CD14-positive monocyte (primary cell): ENCODE measurements around the gene AFDN. TPM values are rescaled to one million over a fixed set of nuclear protein-coding genes. Genes with fewer than 3 reads are reported as not detected.

Experiments used
- DNase-seq, 3 donors: peaks; one replicate each; pipeline ENCODE4 v3.0.0-alpha.2; 2011 to 2022
- H2AFZ ChIP-seq: 2 replicates; pipeline ENCODE4 v1.6.0; 2012; ENCODE audit warnings: mild to moderate bottlenecking, low read depth, low read length, inconsistent platforms; ENCODE audit not compliant: insufficient read depth, poor library complexity, severe bottlenecking
- H3K27ac ChIP-seq, 2 donors: 1 replicate in 1 of 2; 2 replicates in 1 of 2; pipeline ENCODE4 v1.5.1; 2012 to 2013; ENCODE audit warnings: low read length in 2 of 2, control low read depth in 1 of 2, inconsistent platforms in 1 of 2, low read depth in 1 of 2, mild to moderate bottlenecking in 1 of 2
- H3K27me3 ChIP-seq, 2 donors: one replicate each; pipeline versions ENCODE4 v1.6.0 to v1.6.1; 2011 to 2013; ENCODE audit warnings: low read length in 2 of 2; ENCODE audit not compliant: control insufficient read depth in 2 of 2, insufficient read depth in 2 of 2
- H3K36me3 ChIP-seq, 2 donors: replicated peaks in 1 of 2; 1 replicate in 1 of 2; 2 replicates in 1 of 2; pipeline versions ENCODE4 v1.5.1 to v1.6.1; 2012 to 2013; ENCODE audit warnings: low read length in 2 of 2, control low read depth in 1 of 2, inconsistent platforms in 1 of 2, mild to moderate bottlenecking in 1 of 2; ENCODE audit not compliant: insufficient read depth in 2 of 2, control insufficient read depth in 1 of 2
- H3K4me1 ChIP-seq, 2 donors: 1 replicate in 1 of 2; 2 replicates in 1 of 2; pipeline versions ENCODE4 v1.5.1 to v1.6.1; 2012 to 2013; ENCODE audit warnings: low read length in 2 of 2, control low read depth in 1 of 2, inconsistent platforms in 1 of 2, mild to moderate bottlenecking in 1 of 2, moderate library complexity in 1 of 2; ENCODE audit not compliant: insufficient read depth in 2 of 2, control insufficient read depth in 1 of 2
- H3K4me2 ChIP-seq: replicated peaks from 2 replicates; pipeline ENCODE3; 2012; ENCODE audit warnings: low read length, moderate library complexity, mild to moderate bottlenecking; ENCODE audit not compliant: poor library complexity, severe bottlenecking; ENCODE audit errors: extremely low read depth
- H3K4me3 ChIP-seq, 3 experiments: fragments of 200-600 bp in 1 of 3; sonication (generic) in 1 of 3; replicated peaks in 1 of 3; 1 replicate in 2 of 3; 2 replicates in 1 of 3; pipeline ENCODE4 v1.5.1; 2011 to 2013; ENCODE audit warnings: low read length in 3 of 3, mild to moderate bottlenecking in 3 of 3, control low read depth in 2 of 3, low read depth in 2 of 3, inconsistent platforms in 1 of 3, moderate library complexity in 1 of 3
- H3K79me2 ChIP-seq: 2 replicates; pipeline ENCODE4 v1.6.0; 2012; ENCODE audit warnings: mild to moderate bottlenecking, control low read depth, inconsistent platforms, low read length, moderate library complexity; ENCODE audit not compliant: insufficient read depth
- H3K9ac ChIP-seq: 2 replicates; pipeline ENCODE4 v1.6.0; 2017; ENCODE audit warnings: low read length, mild to moderate bottlenecking; ENCODE audit not compliant: insufficient read depth, poor library complexity, severe bottlenecking
- H3K9me3 ChIP-seq, 2 donors: replicated peaks in 1 of 2; 1 replicate in 1 of 2; 2 replicates in 1 of 2; pipeline versions ENCODE4 v1.5.1 to v1.6.1; 2012 to 2013; ENCODE audit warnings: low read length in 2 of 2, control low read depth in 1 of 2; ENCODE audit not compliant: control insufficient read depth in 1 of 2, insufficient read depth in 1 of 2
- H4K20me1 ChIP-seq: 2 replicates; pipeline ENCODE4 v1.6.0; 2012; ENCODE audit warnings: mild to moderate bottlenecking, low read length, control low read depth, moderate library complexity; ENCODE audit not compliant: insufficient read depth
- H3K27ac Mint-ChIP-seq, 7 donors: one replicate each; pipeline ENCODE4 v1.8.0; 2020; ENCODE audit warnings: mild to moderate bottlenecking in 7 of 7, mixed read lengths in 7 of 7, moderate library complexity in 6 of 7, inconsistent platforms in 2 of 7
- H3K27me3 Mint-ChIP-seq, 3 donors: one replicate each; pipeline ENCODE4 v1.8.0; 2021 to 2022; ENCODE audit warnings: low read depth in 3 of 3, mild to moderate bottlenecking in 3 of 3, mixed read lengths in 3 of 3, moderate library complexity in 3 of 3, inconsistent platforms in 1 of 3
- H3K36me3 Mint-ChIP-seq, 2 donors: one replicate each; pipeline ENCODE4 v1.8.0; 2020; ENCODE audit warnings: mixed read lengths in 2 of 2, inconsistent platforms in 1 of 2, mild to moderate bottlenecking in 1 of 2
- H3K4me1 Mint-ChIP-seq: one replicate; pipeline ENCODE4 v1.8.0; 2020; ENCODE audit warnings: mild to moderate bottlenecking, mixed read lengths
- H3K4me3 Mint-ChIP-seq, 2 donors: one replicate each; pipeline ENCODE4 v1.8.0; 2020; ENCODE audit warnings: mild to moderate bottlenecking in 2 of 2, mixed read lengths in 2 of 2, moderate library complexity in 1 of 2
- H3K9me3 Mint-ChIP-seq, 7 donors: one replicate each; pipeline ENCODE4 v1.8.0; 2020 to 2022; ENCODE audit warnings: mixed read lengths in 7 of 7, mild to moderate bottlenecking in 6 of 7, moderate library complexity in 6 of 7, inconsistent platforms in 2 of 7
- WGBS: methylation state at CpG from one replicate; pipeline ENCODE4 v1.1.5; 2013; ENCODE audit warnings: missing lambda C conversion rate; ENCODE audit not compliant: insufficient coverage; 5-methylcytosine and 5-hydroxymethylcytosine counted together
- intact Hi-C, 2 donors: fragments of 100-400 bp; cut with micrococcal nuclease; formaldehyde crosslinking; loops; one replicate each; pipeline versions ENCODE4 v1.15.0 to v1.15.1; 2023
- polyA plus RNA-seq, 3 donors: library from polyadenylated mRNA; depleted of rRNA in 1 of 3; unstranded in 2 of 3; stranded (reverse) in 1 of 3; fragments of 300-500 nt in 2 of 3; fragments of >200 nt in 1 of 3; fragmentation: Illumina TruSeq in 2 of 3; gene quantifications; 1 replicate in 2 of 3; 2 replicates in 1 of 3; pipeline ENCODE4 v1.2.3, GENCODE V29; 2012 to 2021
- TF ChIP-seq, protein P1 (sequence below): fragments of 200-600 bp; IDR thresholded peaks from one replicate; pipeline ENCODE4 v1.8.0; 2022; ENCODE audit warnings: antibody characterized with exemption, mild to moderate bottlenecking

The AFDN gene
- polyA plus RNA-seq, 3 donors = 0.03 to 1.5 TPM; not detected in 1

DNA sequence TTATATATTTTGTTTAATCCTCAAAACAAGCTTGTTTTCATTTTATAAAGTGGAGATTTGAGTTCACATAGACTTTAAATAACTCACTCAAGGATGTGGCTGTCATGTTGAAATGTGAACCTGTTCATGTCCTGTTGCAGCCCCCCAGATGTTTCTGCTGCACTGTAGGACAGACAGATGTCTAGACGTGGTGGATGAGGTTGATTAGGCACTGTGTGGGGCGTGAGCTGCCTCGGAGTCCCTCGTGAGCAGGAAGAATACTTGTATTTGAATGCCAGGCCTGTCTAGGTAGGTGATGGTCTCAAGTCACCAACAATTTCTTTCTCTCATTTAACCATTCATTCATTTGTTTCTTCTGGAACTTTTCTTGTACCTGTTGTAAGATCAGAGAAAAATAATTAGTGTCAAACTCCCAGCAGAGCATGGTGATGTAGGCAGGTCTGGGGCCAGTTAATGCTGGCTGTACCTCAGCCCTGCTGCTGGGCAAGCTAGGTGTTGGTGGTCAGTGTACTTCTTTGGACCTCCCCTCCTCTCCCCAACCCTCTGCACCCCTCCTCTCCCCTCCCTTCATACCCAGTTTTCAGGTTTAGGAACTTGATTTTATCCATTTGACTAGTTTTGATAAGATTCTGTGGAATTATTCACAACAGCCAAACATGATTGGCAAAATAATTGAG is 34.0 kb downstream of the AFDN start:
- H3K4me1 Mint-ChIP-seq = no peaks in the 10 kb centered on the region
- no peaks in the 10 kb centered on the region for H3K27me3 ChIP-seq
- no peaks in the 10 kb centered on the region for H3K9me3 ChIP-seq
- 63% methylated on average over 1 of the region's 4 CpGs for WGBS
- H3K36me3 ChIP-seq = no peaks in the 10 kb centered on the region
- H3K9ac ChIP-seq = no peak overlapping the region
- no peaks in the 10 kb centered on the region for H4K20me1 ChIP-seq
- DNase-seq = no peak
- H2AFZ ChIP-seq = no peak overlapping the region
- no peak overlapping the region for H3K4me3 Mint-ChIP-seq
- no peaks in the 10 kb centered on the region for H3K79me2 ChIP-seq
- H3K4me3 ChIP-seq = no peak overlapping the region
- H3K36me3 Mint-ChIP-seq = no peaks in the 10 kb centered on the region
- H3K27ac ChIP-seq = no peak overlapping the region
- H3K27ac Mint-ChIP-seq = no peak overlapping the region
- H3K4me1 ChIP-seq = no peaks in the 10 kb centered on the region
- no peak overlapping the region for H3K4me2 ChIP-seq
- peaks cover 0 to 2% (median 0%) of the 10 kb centered on the region in 7 donors for H3K9me3 Mint-ChIP-seq
- H3K27me3 Mint-ChIP-seq = peaks cover 0 to 14% (median 0%) of the 10 kb centered on the region in 3 donors
- TF ChIP-seq, protein P1, sequence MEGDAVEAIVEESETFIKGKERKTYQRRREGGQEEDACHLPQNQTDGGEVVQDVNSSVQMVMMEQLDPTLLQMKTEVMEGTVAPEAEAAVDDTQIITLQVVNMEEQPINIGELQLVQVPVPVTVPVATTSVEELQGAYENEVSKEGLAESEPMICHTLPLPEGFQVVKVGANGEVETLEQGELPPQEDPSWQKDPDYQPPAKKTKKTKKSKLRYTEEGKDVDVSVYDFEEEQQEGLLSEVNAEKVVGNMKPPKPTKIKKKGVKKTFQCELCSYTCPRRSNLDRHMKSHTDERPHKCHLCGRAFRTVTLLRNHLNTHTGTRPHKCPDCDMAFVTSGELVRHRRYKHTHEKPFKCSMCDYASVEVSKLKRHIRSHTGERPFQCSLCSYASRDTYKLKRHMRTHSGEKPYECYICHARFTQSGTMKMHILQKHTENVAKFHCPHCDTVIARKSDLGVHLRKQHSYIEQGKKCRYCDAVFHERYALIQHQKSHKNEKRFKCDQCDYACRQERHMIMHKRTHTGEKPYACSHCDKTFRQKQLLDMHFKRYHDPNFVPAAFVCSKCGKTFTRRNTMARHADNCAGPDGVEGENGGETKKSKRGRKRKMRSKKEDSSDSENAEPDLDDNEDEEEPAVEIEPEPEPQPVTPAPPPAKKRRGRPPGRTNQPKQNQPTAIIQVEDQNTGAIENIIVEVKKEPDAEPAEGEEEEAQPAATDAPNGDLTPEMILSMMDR = no peak
- intact Hi-C loops = no loop called here

DNA sequence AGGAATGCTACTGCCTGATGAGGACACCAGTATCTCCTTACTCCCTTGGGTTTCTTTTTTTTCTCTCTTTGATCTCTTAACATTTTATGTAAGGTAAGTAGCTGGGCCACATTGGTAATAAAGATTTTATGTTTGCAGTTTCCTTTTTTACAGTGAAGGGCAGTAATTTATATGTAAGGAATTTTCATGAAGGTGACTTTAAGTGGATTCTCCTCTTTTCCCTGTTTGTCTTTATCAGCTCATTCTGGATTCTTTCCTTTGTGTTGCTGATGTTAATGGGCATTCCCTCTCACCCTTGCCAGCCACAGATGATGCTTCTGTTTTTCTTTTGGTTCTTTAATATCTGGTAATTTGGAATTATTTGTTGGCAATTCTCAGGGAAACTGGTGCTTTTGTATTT is 34.7 kb downstream of the AFDN start:
- no peak overlapping the region for H3K27ac Mint-ChIP-seq
- no peak overlapping the region for H2AFZ ChIP-seq
- H3K27ac ChIP-seq = no peak overlapping the region
- H3K27me3 ChIP-seq = no peaks in the 10 kb centered on the region
- no peaks in the 10 kb centered on the region for H3K36me3 ChIP-seq
- H3K4me1 ChIP-seq = no peaks in the 10 kb centered on the region
- peaks cover 0 to 2% (median 0%) of the 10 kb centered on the region in 7 donors for H3K9me3 Mint-ChIP-seq
- no peak overlapping the region for H3K4me2 ChIP-seq
- no peaks in the 10 kb centered on the region for H3K4me1 Mint-ChIP-seq
- H3K4me3 ChIP-seq = no peak overlapping the region
- peaks cover 0 to 14% (median under 1%) of the 10 kb centered on the region in 3 donors for H3K27me3 Mint-ChIP-seq
- intact Hi-C loops = no loop called here
- no peaks in the 10 kb centered on the region for H4K20me1 ChIP-seq
- no peak overlapping the region for H3K4me3 Mint-ChIP-seq
- H3K79me2 ChIP-seq = no peaks in the 10 kb centered on the region
- no peak for DNase-seq
- no peak overlapping the region for H3K9ac ChIP-seq
- no peaks in the 10 kb centered on the region for H3K36me3 Mint-ChIP-seq
- TF ChIP-seq, protein P1 = no peak
- no peaks in the 10 kb centered on the region for H3K9me3 ChIP-seq
